OCI-LY3 (cell line): Measurements from ENCODE around the gene NUTM2A.
"Not testable (repeated sequence)": the region's sequence is repeated elsewhere in the genome, so short reads cannot be mapped to it uniquely, and the experiment has no call there.

Source experiments
- H2AFZ ChIP-seq: fragments of 200-600, 300-600 bp; shearing (Covaris generic); 2 replicates; pipeline ENCODE4 v1.6.0; 2014; ENCODE audit warnings: antibody characterized with exemption, low read depth, low read length
- H3K27ac ChIP-seq: fragments of 200-600, 300-600 bp; sonication (generic); 2 replicates; pipeline ENCODE4 v1.5.1; 2014; ENCODE audit warnings: mild to moderate bottlenecking, low read length, moderate library complexity, mixed read lengths
- H3K27me3 ChIP-seq: fragments of 200-600, 300-600 bp; sonication (generic); 2 replicates; pipeline ENCODE4 v1.6.1; 2014; ENCODE audit warnings: low read depth, low read length, mixed read lengths
- H3K36me3 ChIP-seq: fragments of 200-600, 300-600 bp; sonication (generic); replicated peaks from 2 replicates; pipeline ENCODE3; 2014; ENCODE audit warnings: low read depth, low read length, mixed read lengths
- H3K4me1 ChIP-seq: fragments of 300-600, 200-600 bp; sonication (generic); 2 replicates; pipeline ENCODE4 v1.6.1; 2014; ENCODE audit warnings: low read length, mixed read lengths
- H3K4me2 ChIP-seq: fragments of 200-600, 300-600 bp; sonication (generic); 2 replicates; pipeline ENCODE4 v1.6.1; 2014; ENCODE audit warnings: low read length, mixed read lengths
- H3K4me3 ChIP-seq: fragments of 300-600, 200-600 bp; sonication (generic); 2 replicates; pipeline ENCODE4 v1.5.1; 2014; ENCODE audit warnings: antibody characterized with exemption, mild to moderate bottlenecking, low read length, moderate library complexity
- H3K79me2 ChIP-seq: fragments of 300-600, 200-600 bp; shearing (Covaris generic); 2 replicates; pipeline ENCODE4 v1.6.1; 2014; ENCODE audit warnings: mild to moderate bottlenecking, low read length, mixed read lengths
- H3K9ac ChIP-seq: fragments of 300-600, 200-600 bp; shearing (Covaris generic); 2 replicates; pipeline ENCODE4 v1.6.0; 2014; ENCODE audit warnings: mild to moderate bottlenecking, low read length, moderate library complexity
- H3K9me3 ChIP-seq: fragments of 200-600, 300-600 bp; shearing (Covaris generic); 2 replicates; pipeline ENCODE4 v1.6.1; 2014; ENCODE audit warnings: low read length, mixed read lengths; ENCODE audit not compliant: insufficient read depth
- H4K20me1 ChIP-seq: fragments of 200-600, 300-600 bp; sonication (generic); 2 replicates; pipeline ENCODE4 v1.6.1; 2016; ENCODE audit warnings: low read length, mixed read lengths; ENCODE audit not compliant: insufficient read depth

Gene NUTM2A

DNA sequence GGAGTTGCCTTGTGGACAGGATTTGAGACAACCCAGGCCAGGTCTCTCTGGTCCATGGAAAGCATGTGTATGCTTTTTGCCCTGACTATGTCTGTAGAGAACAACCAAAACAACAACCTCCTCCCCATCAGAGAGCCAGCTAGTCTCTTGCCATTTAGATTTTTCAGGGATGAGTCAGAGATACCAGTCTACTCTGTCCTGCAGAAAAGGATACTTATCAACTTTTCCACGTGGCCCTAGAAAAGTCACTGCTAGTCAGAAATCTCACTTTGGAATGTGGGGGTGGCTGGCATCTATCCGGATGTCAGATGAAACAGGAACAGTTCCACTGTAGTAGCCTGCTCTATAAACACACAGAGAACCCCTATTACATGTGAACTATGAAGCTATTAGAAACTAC is 13.4 kb upstream of the NUTM2A start:
- H3K27ac ChIP-seq, H3K79me2 ChIP-seq, H3K4me1 ChIP-seq, H3K27me3 ChIP-seq, H2AFZ ChIP-seq, H3K9me3 ChIP-seq, H3K9ac ChIP-seq, H3K36me3 ChIP-seq, H4K20me1 ChIP-seq, H3K4me3 ChIP-seq, H3K4me2 ChIP-seq: not testable (repeated sequence)

DNA sequence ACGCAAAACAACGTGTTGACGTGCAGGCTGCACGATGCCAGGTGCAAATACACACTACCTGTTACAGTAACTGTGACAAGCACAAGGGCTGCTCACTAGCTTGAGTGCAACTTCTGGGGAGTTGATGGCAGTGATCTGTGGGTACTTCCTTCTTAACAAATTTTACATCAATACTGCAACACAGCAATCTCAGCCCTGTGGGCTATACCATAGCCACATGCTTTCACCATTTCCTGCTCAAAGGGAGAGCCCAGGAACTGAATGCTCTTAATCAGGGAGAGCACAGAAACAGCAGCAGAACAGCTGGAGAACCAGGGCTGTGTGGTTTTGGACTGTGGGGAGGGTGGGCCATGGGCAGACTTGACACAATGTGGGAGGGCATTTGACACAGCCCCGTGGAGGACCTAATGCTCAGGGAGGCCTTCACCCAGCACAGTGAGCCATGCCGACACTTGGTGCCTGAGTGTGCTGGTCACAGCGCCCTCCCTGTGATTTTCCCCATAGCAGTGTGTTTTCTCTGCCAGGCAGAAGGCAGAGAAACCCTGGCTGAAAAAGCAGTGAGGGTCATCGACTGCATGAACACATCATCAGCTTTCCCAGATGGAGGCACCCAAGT is 12.0 kb upstream of the NUTM2A start:
- not testable (repeated sequence) for H3K27me3 ChIP-seq, H3K36me3 ChIP-seq, H3K4me2 ChIP-seq, H3K27ac ChIP-seq, H3K9me3 ChIP-seq, H2AFZ ChIP-seq, H4K20me1 ChIP-seq, H3K4me1 ChIP-seq, H3K4me3 ChIP-seq, H3K9ac ChIP-seq, H3K79me2 ChIP-seq

DNA sequence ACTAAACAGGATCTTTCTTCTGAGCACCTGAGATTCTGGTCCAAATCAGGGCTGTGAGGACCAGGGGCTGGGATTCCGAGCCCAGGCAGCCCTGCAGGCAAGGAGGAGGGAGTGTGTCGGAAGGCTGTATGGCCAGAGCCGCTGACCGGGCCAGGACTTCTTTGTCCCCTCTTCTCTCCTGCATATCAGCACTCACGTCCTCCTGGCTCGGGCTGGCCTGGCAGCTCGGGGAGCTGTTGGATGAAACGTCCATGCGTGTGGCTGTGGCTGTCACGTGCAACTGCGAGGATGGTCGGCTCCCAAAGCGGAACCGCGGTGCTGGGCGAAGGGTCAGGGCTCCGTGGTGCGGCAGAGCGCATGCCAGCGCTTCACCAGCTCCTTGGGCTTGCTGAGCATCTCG is 11.4 kb upstream of the NUTM2A start:
- not testable (repeated sequence) for H4K20me1 ChIP-seq, H3K4me3 ChIP-seq, H3K4me2 ChIP-seq, H3K27ac ChIP-seq, H3K9me3 ChIP-seq, H3K9ac ChIP-seq, H3K27me3 ChIP-seq, H2AFZ ChIP-seq, H3K79me2 ChIP-seq, H3K36me3 ChIP-seq, H3K4me1 ChIP-seq

DNA sequence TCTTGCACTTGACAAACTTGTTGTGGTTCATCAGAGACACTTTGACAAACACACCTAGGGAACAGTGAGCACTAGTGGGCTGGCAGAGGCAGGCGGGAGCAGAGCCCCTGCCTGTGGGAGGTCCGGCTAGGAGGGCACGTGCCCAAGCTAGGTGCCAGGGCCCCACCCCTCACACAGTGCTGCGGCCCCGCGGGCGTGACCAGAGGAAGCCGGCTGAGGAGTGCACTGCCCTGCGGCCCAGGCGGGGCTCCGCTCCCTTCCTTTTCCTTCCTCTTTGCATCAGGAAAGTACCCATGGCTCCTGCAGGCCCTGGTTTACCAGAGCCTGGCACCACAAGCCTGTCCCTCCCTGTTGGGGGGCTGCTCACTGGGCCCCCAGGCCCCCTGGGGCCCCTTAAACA is 9.1 kb upstream of the NUTM2A start:
- H2AFZ ChIP-seq, H3K9ac ChIP-seq, H3K36me3 ChIP-seq, H3K4me3 ChIP-seq, H3K79me2 ChIP-seq, H3K4me2 ChIP-seq, H3K27me3 ChIP-seq, H4K20me1 ChIP-seq, H3K27ac ChIP-seq, H3K4me1 ChIP-seq, H3K9me3 ChIP-seq: not testable (repeated sequence)

DNA sequence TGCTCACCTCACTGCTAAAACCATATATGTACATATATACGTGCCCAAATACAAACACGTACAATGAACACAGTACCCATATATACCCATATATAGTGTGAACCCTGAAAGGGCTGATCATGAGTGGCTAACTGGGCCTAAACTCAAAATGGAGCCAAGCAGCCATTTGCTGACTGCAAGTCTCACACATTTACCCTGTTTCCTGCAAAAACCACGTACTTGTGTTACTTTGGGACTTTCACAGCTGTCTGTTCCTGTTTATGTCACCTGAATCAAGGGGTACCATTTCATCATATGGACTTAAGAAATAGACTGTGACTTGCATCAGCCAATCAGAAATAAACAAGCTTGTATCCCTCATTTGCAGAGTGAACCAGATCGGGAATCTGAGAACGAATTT is 5.9 kb upstream of the NUTM2A start:
- not testable (repeated sequence) for H3K4me1 ChIP-seq, H2AFZ ChIP-seq, H3K4me2 ChIP-seq, H3K36me3 ChIP-seq, H3K27me3 ChIP-seq, H3K9me3 ChIP-seq, H3K27ac ChIP-seq, H3K79me2 ChIP-seq, H4K20me1 ChIP-seq, H3K9ac ChIP-seq, H3K4me3 ChIP-seq

DNA sequence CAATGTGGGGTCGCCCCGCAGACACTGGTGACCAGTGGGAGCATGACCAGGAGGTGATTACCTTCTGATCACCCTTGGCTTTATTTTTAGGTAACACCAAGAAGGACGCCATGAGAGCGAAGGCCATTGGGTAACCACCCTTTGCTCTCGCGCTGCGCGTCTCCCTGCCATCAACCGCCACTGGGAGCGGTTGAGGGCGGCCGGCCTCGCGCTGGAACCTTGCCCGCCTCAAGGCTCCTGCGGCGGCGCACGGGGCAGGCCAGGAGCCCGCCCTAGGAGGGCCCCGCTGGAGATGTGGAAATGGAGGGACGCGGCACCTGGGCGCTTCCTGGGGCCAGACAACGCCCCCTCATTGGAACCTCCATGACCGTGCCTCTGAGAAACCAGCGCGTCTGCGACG is 2.5 kb upstream of the NUTM2A start:
- H4K20me1 ChIP-seq, H3K4me3 ChIP-seq, H3K36me3 ChIP-seq, H3K9me3 ChIP-seq, H3K27ac ChIP-seq, H3K79me2 ChIP-seq, H3K4me2 ChIP-seq, H2AFZ ChIP-seq, H3K27me3 ChIP-seq, H3K4me1 ChIP-seq, H3K9ac ChIP-seq: not testable (repeated sequence)

DNA sequence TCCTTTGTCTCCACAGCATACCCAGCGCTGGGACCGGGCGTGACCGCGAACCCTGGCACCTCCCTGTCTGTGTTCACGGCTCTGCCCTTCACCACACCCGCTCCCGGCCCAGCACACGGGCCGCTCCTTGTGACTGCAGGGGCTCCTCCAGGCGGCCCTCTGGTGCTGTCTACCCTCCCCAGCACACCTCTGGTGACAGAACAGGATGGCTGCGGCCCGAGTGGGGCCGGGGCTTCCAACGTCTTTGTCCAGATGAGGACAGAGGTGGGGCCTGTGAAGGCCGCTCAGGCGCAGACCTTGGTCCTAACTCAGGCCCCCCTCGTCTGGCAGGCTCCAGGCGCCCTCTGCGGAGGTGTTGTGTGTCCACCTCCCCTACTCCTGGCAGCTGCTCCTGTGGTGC is 3.0 kb downstream of the NUTM2A start:
- not testable (repeated sequence) for H3K36me3 ChIP-seq

DNA sequence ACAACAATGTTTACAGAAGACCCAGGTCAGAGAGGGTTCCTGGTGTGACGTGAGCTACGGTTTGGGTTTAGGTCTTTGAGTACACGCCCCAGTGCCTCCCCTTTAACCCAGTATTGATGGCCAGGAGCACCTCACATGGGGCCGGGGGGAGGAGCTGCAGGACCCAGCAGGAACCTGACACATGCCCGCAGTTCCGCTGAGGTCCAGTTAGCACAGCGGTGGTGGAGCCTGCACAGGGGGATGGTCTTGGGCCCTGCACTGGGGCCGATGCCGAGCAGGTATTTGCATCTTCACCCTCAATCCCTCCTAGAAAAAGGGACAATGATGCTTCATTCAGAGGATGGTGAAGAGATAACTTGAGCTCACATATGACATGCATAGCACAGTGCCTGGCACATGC is 4.0 kb downstream of the NUTM2A start:
- H3K9me3 ChIP-seq, H3K4me3 ChIP-seq, H3K27ac ChIP-seq, H3K27me3 ChIP-seq, H3K4me1 ChIP-seq, H2AFZ ChIP-seq, H3K9ac ChIP-seq, H4K20me1 ChIP-seq, H3K79me2 ChIP-seq, H3K36me3 ChIP-seq, H3K4me2 ChIP-seq: not testable (repeated sequence)

More for the DNA sequence above, 3.0 kb downstream of the NUTM2A start:
- not testable (repeated sequence) for H3K4me3 ChIP-seq, H3K4me2 ChIP-seq, H4K20me1 ChIP-seq, H3K27ac ChIP-seq, H3K27me3 ChIP-seq, H3K9me3 ChIP-seq, H3K9ac ChIP-seq, H3K79me2 ChIP-seq, H2AFZ ChIP-seq, H3K4me1 ChIP-seq

DNA sequence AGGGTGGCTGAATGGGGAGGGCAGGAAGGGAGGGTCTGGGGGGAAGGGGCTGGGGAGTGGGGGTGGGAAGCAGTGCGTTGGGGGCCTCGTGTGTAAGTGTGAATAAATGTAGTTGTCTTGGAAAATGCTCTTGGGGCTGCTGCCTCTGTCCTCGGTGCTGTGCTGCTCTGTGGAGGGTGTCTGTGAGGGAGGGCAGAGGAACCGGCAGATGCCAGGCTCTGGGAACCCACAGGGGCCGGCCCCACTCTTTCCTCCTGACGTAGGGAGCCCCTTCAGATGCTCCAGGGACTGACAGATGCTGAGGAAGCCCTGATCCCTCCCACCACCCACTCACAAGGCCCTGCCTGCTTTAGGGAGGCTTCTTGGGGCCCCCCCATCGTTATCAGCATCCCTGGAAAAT is 9.6 kb downstream of the NUTM2A start:
- not testable (repeated sequence) for H3K79me2 ChIP-seq, H3K4me2 ChIP-seq, H2AFZ ChIP-seq, H3K4me1 ChIP-seq, H3K36me3 ChIP-seq, H3K9me3 ChIP-seq, H3K9ac ChIP-seq, H3K27me3 ChIP-seq, H3K4me3 ChIP-seq, H3K27ac ChIP-seq, H4K20me1 ChIP-seq

DNA sequence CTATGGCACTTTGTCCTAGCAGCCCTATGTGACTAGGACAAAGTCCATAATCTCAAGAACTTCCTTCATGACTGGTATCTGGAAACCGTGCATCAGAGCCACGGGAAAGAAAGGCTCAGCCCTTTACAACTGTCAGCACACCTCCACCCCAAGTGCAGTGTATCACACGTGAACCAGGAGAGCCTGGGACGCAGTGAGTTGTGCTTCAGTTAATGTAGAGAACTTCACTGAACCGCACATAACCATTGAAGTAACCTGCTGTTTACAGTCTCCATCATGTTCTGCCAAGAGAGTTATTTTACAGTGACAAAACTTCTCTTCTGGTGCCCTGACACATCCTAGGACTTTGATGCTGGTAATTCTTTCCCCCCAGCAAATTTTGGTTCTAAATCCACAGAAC is 12.0 kb downstream of the NUTM2A start:
- H3K27me3 ChIP-seq, H3K27ac ChIP-seq, H3K4me1 ChIP-seq, H3K9ac ChIP-seq, H3K9me3 ChIP-seq, H4K20me1 ChIP-seq, H3K36me3 ChIP-seq, H3K4me2 ChIP-seq, H2AFZ ChIP-seq, H3K4me3 ChIP-seq, H3K79me2 ChIP-seq: not testable (repeated sequence)
